Stomach smooth muscle (tissue), 2 donors: Measurements from ENCODE around the gene PLCL1.
"Not testable (repeated sequence)": the region's sequence is repeated elsewhere in the genome, so short reads cannot be mapped to it uniquely, and the experiment has no call there.

ENCODE experiments used
- H3K27ac ChIP-seq: one replicate; pipeline ENCODE4 v1.7.0; 2013; ENCODE audit warnings: mild to moderate bottlenecking, low read length, inconsistent platforms
- H3K27me3 ChIP-seq, 2 donors: one replicate each; pipeline ENCODE4 v1.7.0; 2013; ENCODE audit warnings: low read length in 2 of 2; ENCODE audit not compliant: insufficient read depth in 2 of 2, control insufficient read depth in 1 of 2
- H3K36me3 ChIP-seq, 2 donors: one replicate each; pipeline ENCODE4 v1.7.0; 2013; ENCODE audit warnings: low read length in 2 of 2; ENCODE audit not compliant: control insufficient read depth in 2 of 2, insufficient read depth in 2 of 2
- H3K4me1 ChIP-seq: one replicate; pipeline ENCODE4 v1.7.0; 2013; ENCODE audit warnings: low read length; ENCODE audit not compliant: control insufficient read depth, insufficient read depth
- H3K4me3 ChIP-seq, 2 donors: one replicate each; pipeline ENCODE4 v1.7.0; 2013; ENCODE audit warnings: low read length in 2 of 2
- H3K9ac ChIP-seq, 2 donors: one replicate each; pipeline ENCODE4 v1.7.0; 2013; ENCODE audit warnings: low read length in 2 of 2, mild to moderate bottlenecking in 1 of 2
- H3K9me3 ChIP-seq, 2 donors: one replicate each; pipeline ENCODE4 v1.7.0; 2013; ENCODE audit warnings: low read length in 2 of 2; ENCODE audit not compliant: control insufficient read depth in 2 of 2
- donor health status: healthy.
- donor health status: Pancreatic carcinoma.

The PLCL1 gene

DNA sequence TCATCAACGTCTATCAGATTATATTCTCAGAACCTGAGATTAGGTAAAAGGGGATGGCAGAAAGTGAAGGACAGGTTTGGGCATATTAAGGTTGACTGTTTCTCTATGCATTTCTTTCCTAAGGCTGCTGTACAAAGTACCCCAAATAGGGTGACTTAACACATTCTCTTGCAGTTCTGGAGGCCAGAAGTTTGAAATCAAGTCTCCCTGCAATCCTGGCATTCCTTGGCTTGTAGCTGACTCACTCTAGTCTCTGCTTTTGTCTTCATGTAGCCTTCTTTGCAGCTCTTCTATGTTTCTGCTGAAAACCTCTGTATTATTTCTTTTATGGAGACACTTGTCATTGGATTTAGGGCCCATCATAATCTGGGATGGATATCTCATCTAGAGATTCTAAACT lies 364.3 kb downstream of the PLCL1 start:
- no peaks in the 10 kb centered on the region for H3K27me3 ChIP-seq
- no peaks in the 10 kb centered on the region for H3K36me3 ChIP-seq
- H3K27ac ChIP-seq: no peak overlapping the region
- no peaks in the 10 kb centered on the region for H3K9me3 ChIP-seq
- no peak overlapping the region for H3K9ac ChIP-seq
- H3K4me3 ChIP-seq: no peak overlapping the region
- H3K4me1 ChIP-seq: no peaks in the 10 kb centered on the region

DNA sequence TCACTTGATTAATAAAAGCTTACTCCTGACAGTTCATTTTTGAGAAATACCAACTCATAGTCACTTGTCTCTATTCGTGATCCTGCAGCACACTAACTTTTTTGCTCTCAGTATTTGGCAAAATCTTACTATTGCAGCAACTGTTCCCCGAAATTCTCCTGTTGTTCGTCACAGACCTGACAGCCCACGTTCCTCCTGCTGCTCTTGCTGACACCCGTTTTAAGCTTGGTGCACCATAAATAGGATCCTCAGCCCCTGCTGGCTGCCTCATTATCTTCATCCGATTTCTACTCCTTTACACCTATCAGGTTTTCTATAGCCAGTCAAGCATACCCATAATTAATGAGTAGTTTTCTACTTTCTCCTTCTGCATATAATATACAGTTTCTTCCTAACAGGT lies 368.8 kb downstream of the PLCL1 start:
- Histone ChIP-seq H3K27ac (no peak overlapping the region), H3K4me1 (no peaks in the 10 kb centered on the region)

GRCh38 chr2:198173864-198174263 lies 369.5 kb downstream of the PLCL1 start:
- Histone ChIP-seq H3K4me1 (no peaks in the 10 kb centered on the region), H3K36me3 (no peaks in the 10 kb centered on the region), H3K27ac (no peak overlapping the region), H3K9me3 (no peaks in the 10 kb centered on the region), H3K9ac (no peak overlapping the region), H3K27me3 (no peaks in the 10 kb centered on the region), H3K4me3 (no peak overlapping the region)

More for the DNA sequence above, 368.8 kb downstream of the PLCL1 start:
- H3K9ac ChIP-seq: no peak overlapping the region
- H3K4me3 ChIP-seq: no peak overlapping the region
- no peaks in the 10 kb centered on the region for H3K9me3 ChIP-seq
- no peaks in the 10 kb centered on the region for H3K27me3 ChIP-seq
- H3K36me3 ChIP-seq: no peaks in the 10 kb centered on the region

- H3K9me3 ChIP-seq: no peaks in the 10 kb centered on the region
- no peaks in the 10 kb centered on the region for H3K36me3 ChIP-seq
- no peak overlapping the region for H3K9ac ChIP-seq
- no peak overlapping the region for H3K4me3 ChIP-seq
- H3K4me1 ChIP-seq: no peaks in the 10 kb centered on the region
- no peaks in the 10 kb centered on the region for H3K27me3 ChIP-seq
- H3K27ac ChIP-seq: no peak overlapping the region
Measured at GRCh38 chr2:198175271-198175670, 370.9 kb downstream of the PLCL1 start.

GRCh38 chr2:198177040-198177439 lies 372.6 kb downstream of the PLCL1 start:
- no peak overlapping the region for H3K9ac ChIP-seq
- H3K4me3 ChIP-seq: no peak overlapping the region
- no peaks in the 10 kb centered on the region for H3K27me3 ChIP-seq
- no peaks in the 10 kb centered on the region for H3K36me3 ChIP-seq
- H3K4me1 ChIP-seq: no peaks in the 10 kb centered on the region
- no peaks in the 10 kb centered on the region for H3K9me3 ChIP-seq
- no peak overlapping the region for H3K27ac ChIP-seq

DNA sequence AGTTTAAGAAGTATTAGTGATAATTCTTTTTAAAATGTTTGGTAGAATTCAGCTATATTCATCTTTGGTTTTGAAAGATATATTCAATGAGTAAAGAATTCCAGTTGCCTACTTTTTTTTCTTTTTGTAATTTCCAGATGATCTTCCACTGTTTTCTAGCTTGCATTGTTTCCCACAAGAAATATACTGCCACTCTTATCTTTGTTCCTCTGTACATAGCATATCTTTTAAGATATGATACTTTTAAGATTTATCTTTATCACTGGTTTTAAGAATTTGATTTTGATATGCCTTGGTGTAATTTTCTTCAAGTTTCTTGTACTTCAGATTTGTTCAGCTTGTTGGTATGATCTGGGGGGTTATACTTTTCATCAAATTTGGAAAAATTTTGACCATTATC lies 374.4 kb downstream of the PLCL1 start:
- Histone ChIP-seq H3K4me3 (no peak overlapping the region), H3K36me3 (no peaks in the 10 kb centered on the region), H3K27me3 (no peaks in the 10 kb centered on the region), H3K9ac (no peak overlapping the region), H3K27ac (no peak overlapping the region), H3K9me3 (no peaks in the 10 kb centered on the region), H3K4me1 (no peaks in the 10 kb centered on the region)

DNA sequence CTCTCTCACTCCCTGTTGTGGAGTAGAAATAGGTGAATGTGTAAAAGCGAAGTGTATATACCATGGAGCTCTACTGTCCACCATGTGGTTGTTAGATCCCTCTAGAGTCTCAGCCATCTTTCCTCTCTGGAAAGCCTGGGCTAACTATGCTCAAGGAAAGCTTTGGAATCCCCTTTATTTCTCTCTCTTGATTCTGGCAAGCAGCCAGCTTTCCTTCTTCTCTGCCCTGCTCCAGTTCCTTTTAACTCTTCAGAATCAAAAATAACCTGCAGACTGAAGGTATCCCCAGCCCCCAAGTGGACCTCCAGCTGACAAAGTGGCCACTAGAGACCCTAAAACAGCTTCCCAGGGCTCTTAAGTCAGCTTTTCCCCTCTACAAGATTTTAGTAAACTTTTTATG lies 381.9 kb downstream of the PLCL1 start:
- no peaks in the 10 kb centered on the region for H3K4me1 ChIP-seq
- no peak overlapping the region for H3K27ac ChIP-seq
- H3K4me3 ChIP-seq: no peak overlapping the region
- no peaks in the 10 kb centered on the region for H3K27me3 ChIP-seq
- H3K9ac ChIP-seq: no peak overlapping the region
- H3K9me3 ChIP-seq: peaks cover 0 to 2% of the 10 kb centered on the region in 2 donors
- H3K36me3 ChIP-seq: no peaks in the 10 kb centered on the region

DNA sequence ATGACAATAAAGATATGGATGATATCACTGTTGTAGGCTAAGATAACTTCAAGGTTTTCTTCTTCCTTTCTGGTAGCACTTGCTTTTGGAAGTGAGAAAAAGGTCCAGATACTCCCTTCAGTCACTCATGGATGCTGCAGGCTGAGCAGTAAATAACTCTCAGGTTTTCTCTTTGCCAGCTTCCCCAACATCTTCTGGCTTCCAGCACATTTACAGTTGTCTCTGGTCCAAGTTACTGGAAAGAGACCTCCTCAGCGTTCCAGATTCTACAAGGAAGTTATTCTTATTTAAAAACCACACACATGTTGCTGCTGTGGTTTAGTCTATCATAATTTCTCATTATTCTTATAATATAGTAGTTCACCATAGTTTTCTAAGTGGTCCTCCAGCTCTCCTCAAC lies 383.4 kb downstream of the PLCL1 start:
- no peak overlapping the region for H3K27ac ChIP-seq
- H3K4me1 ChIP-seq: no peaks in the 10 kb centered on the region
- peaks cover 0 to 2% of the 10 kb centered on the region in 2 donors for H3K9me3 ChIP-seq
- no peaks in the 10 kb centered on the region for H3K36me3 ChIP-seq
- no peak overlapping the region for H3K9ac ChIP-seq
- no peaks in the 10 kb centered on the region for H3K27me3 ChIP-seq
- H3K4me3 ChIP-seq: no peak overlapping the region

DNA sequence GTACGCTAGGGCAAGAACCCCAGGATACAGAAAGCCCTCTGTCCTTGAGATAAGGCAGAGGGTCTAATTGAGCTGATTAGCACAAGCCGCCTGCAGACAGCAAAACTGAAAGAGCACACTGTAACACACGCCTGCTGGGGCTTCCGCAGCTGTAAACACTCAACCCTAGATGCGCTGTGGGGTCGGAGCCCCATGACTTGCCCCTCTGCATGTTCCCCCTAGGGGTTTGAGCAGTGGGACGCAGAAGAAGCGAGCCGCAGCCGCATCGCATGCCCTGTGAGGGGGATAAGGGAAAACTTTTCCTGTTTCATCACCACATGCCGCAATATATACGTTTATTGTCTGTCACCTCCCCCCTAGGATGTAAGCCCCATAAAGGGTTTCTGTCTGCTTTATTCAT lies 384.6 kb downstream of the PLCL1 start:
- H3K4me1 ChIP-seq: no peaks in the 10 kb centered on the region
- H3K36me3 ChIP-seq: no peaks in the 10 kb centered on the region
- H3K9me3 ChIP-seq: peaks cover 0 to 2% of the 10 kb centered on the region in 2 donors
- H3K27ac ChIP-seq: no peak overlapping the region
- no peaks in the 10 kb centered on the region for H3K27me3 ChIP-seq
- no peak overlapping the region for H3K9ac ChIP-seq
- no peak overlapping the region for H3K4me3 ChIP-seq

DNA sequence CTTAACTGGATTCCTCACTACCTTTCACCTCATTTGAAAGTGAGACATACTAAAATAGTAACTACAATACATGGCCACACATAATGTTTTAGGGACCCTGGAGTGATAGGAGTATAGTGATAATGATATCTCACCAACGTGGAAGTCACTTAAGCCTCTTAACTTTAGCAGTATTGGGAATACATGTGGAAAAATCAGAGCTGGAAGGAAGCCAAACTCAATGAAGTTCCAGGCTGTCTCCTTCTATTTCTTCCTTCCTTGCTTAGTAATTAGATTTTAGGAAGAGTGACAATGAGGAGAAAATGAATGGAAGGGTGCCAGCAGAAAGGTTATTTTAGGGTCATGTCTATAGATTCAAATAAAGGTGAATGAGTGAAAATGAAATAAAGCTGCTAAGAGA lies 387.3 kb downstream of the PLCL1 start:
- no peak overlapping the region for H3K9ac ChIP-seq
- H3K36me3 ChIP-seq: no peaks in the 10 kb centered on the region
- no peaks in the 10 kb centered on the region for H3K4me1 ChIP-seq

GRCh38 chr2:198196556-198196955 lies 392.2 kb downstream of the PLCL1 start:
- not testable (repeated sequence) for H3K9ac ChIP-seq, H3K4me3 ChIP-seq, H3K9me3 ChIP-seq, H3K27ac ChIP-seq, H3K27me3 ChIP-seq, H3K36me3 ChIP-seq, H3K4me1 ChIP-seq

More for the DNA sequence above, 387.3 kb downstream of the PLCL1 start:
- H3K9me3 ChIP-seq: peaks cover 0 to 3% of the 10 kb centered on the region in 2 donors
- no peak overlapping the region for H3K4me3 ChIP-seq
- no peak overlapping the region for H3K27ac ChIP-seq
- no peaks in the 10 kb centered on the region for H3K27me3 ChIP-seq
